Caco-2 (cell line): ENCODE data around the gene PRSS27. TPM values are rescaled to one million over a fixed set of nuclear protein-coding genes. Genes with fewer than 3 reads are reported as not detected.
A peak's percentile ranks its signal among the peaks of the same experiment; 100 is the strongest.

Experiments used
- BruUV-seq: library from RNA; stranded (reverse); fragments of 400-500 nt; replicated peaks from 2 replicates; lab custom pipeline; 2021; lab: Mats Ljungman, UMichigan
- CTCF ChIA-PET: fragments of 300-600 bp; sonication (Branson Sonifier 250); formaldehyde crosslinking; loops from one replicate; lab custom pipeline; 2022; ENCODE audit warnings: antibody characterized with exemption; lab: Charles Lee
- POLR2A ChIA-PET: fragments of 300-600 bp; sonication (Branson Sonifier 250); formaldehyde crosslinking; loops from one replicate; lab custom pipeline; 2022; ENCODE audit warnings: antibody characterized with exemption; lab: Charles Lee
- DNase-seq, 2 experiments: peaks; one replicate each; pipeline versions ENCODE4 v3.0.0 to v3.0.0-alpha.2; 2020 to 2022
- H3K27me3 ChIP-seq: replicated peaks from 2 replicates; pipeline ENCODE4 v1.6.0; 2011; ENCODE audit warnings: low read length; ENCODE audit not compliant: control insufficient read depth, insufficient read depth
- H3K36me3 ChIP-seq: 2 replicates; pipeline ENCODE4 v1.5.1; 2011; ENCODE audit warnings: low read length; ENCODE audit not compliant: control insufficient read depth, insufficient read depth
- H3K4me1 ChIP-seq: fragments of 250-450 bp; sonication (Bioruptor Pico); 2 replicates; pipeline ENCODE4 v1.5.1; 2020; ENCODE audit warnings: mild to moderate bottlenecking
- H3K4me3 ChIP-seq: 2 replicates; pipeline ENCODE4 v1.5.1; 2011; ENCODE audit warnings: low read depth, mild to moderate bottlenecking, control low read depth, low read length
- H3K9me3 ChIP-seq: fragments of 250-450 bp; sonication (Bioruptor Pico); 2 replicates; pipeline ENCODE4 v1.5.1; 2020; ENCODE audit warnings: mild to moderate bottlenecking, moderate library complexity
- H3K27ac Mint-ChIP-seq: one replicate; pipeline ENCODE4 v1.8.0; 2022; ENCODE audit warnings: mixed read lengths; ENCODE audit not compliant: unreplicated experiment
- H3K27me3 Mint-ChIP-seq: one replicate; pipeline ENCODE4 v1.8.0; 2022; ENCODE audit warnings: mixed read lengths; ENCODE audit not compliant: insufficient read depth, unreplicated experiment
- H3K36me3 Mint-ChIP-seq: one replicate; pipeline ENCODE4 v1.8.0; 2022; ENCODE audit warnings: mild to moderate bottlenecking, mixed read lengths; ENCODE audit not compliant: insufficient read depth, unreplicated experiment
- H3K4me1 Mint-ChIP-seq: one replicate; pipeline ENCODE4 v1.8.0; 2022; ENCODE audit warnings: low read depth, mixed read lengths; ENCODE audit not compliant: unreplicated experiment
- H3K4me3 Mint-ChIP-seq: one replicate; pipeline ENCODE4 v1.8.0; 2022; ENCODE audit warnings: mild to moderate bottlenecking, moderate library complexity, mixed read lengths; ENCODE audit not compliant: unreplicated experiment
- H3K9me3 Mint-ChIP-seq: one replicate; pipeline ENCODE4 v1.8.0; 2022; ENCODE audit warnings: mixed read lengths; ENCODE audit not compliant: unreplicated experiment
- CTCF ChIP-seq, 2 experiments: fragments of 200-600 bp in 1 of 2; IDR thresholded peaks; 1 replicate in 1 of 2; 2 replicates in 1 of 2; pipeline versions ENCODE4 v1.5.1 to v1.8.0; 2011 to 2022; ENCODE audit warnings: antibody characterized with exemption in 1 of 2, control low read depth in 1 of 2, inconsistent platforms in 1 of 2, low read depth in 1 of 2, low read length in 1 of 2, mild to moderate bottlenecking in 1 of 2, moderate library complexity in 1 of 2; ENCODE audit not compliant: insufficient read depth in 1 of 2, severe bottlenecking in 1 of 2, unreplicated experiment in 1 of 2
- intact Hi-C: fragments of 100-400 bp; cut with micrococcal nuclease; formaldehyde crosslinking; loops from one replicate; pipeline ENCODE4 v1.10.0; 2022; ENCODE audit not compliant: unreplicated experiment
- total RNA-seq: library from RNA; stranded (reverse); gene quantifications from 2 replicates; pipeline ENCODE4 v1.2.3, GENCODE V29; 2022

Gene PRSS27
- total RNA-seq, 1 experiment from 2014 or later, result 1.1 TPM

GRCh38 chr16:2766430-2767139, 46.6 kb upstream of the PRSS27 start:
- TF ChIP-seq CTCF (IDR thresholded peaks at IDR 0.05; ENCODE audit: insufficient read depth in 1 of 2, low read depth in 1 of 2, low read length in 1 of 2, severe bottlenecking in 1 of 2, unreplicated experiment in 1 of 2), result no peak
- intact Hi-C loops, result no loop called here

GRCh38 chr16:2765462-2766404, 45.7 kb upstream of the PRSS27 start:
- no peak overlapping the region for H3K4me3 Mint-ChIP-seq
- H3K36me3 Mint-ChIP-seq, result peaks cover 100% of the 10 kb centered on the region
- intact Hi-C loops, result no loop called here
- POLR2A ChIA-PET, result no interaction called here
- H3K36me3 ChIP-seq, result peaks cover 31% of the 10 kb centered on the region
- BruUV-seq, result no TSS peak
- peaks cover 22% of the 10 kb centered on the region for H3K4me1 Mint-ChIP-seq
- H3K27ac Mint-ChIP-seq, result peak overlapping the region; percentile 61
- H3K4me3 ChIP-seq, result no peak overlapping the region
- H3K27me3 Mint-ChIP-seq, result no peaks in the 10 kb centered on the region
- H3K27me3 ChIP-seq, result no peaks in the 10 kb centered on the region
- H3K4me1 ChIP-seq, result no peaks in the 10 kb centered on the region
- no peak for DNase-seq
- H3K9me3 Mint-ChIP-seq, result no peaks in the 10 kb centered on the region
- H3K9me3 ChIP-seq, result no peaks in the 10 kb centered on the region
- TF ChIP-seq CTCF (IDR thresholded peaks at IDR 0.05; ENCODE audit: insufficient read depth in 1 of 2, low read depth in 1 of 2, low read length in 1 of 2, severe bottlenecking in 1 of 2, unreplicated experiment in 1 of 2), result no peak
- CTCF ChIA-PET, result no interaction called here

More at GRCh38 chr16:2766430-2767139, 46.6 kb upstream of the PRSS27 start:
- Histone ChIP-seq H3K9me3 (no peaks in the 10 kb centered on the region), H3K4me3 (no peak overlapping the region), H3K36me3 (peaks cover 27% of the 10 kb centered on the region), H3K27me3 (no peaks in the 10 kb centered on the region), H3K4me1 (no peaks in the 10 kb centered on the region)
- DNase-seq, result no peak
- H3K27ac Mint-ChIP-seq, result peak overlapping the region; percentile 44
- BruUV-seq, result no TSS peak
- POLR2A ChIA-PET, result no interaction called here
- no peaks in the 10 kb centered on the region for H3K9me3 Mint-ChIP-seq
- no peak overlapping the region for H3K4me3 Mint-ChIP-seq
- peaks cover 22% of the 10 kb centered on the region for H3K4me1 Mint-ChIP-seq
- CTCF ChIA-PET, result no interaction called here
- H3K27me3 Mint-ChIP-seq, result no peaks in the 10 kb centered on the region
- H3K36me3 Mint-ChIP-seq, result peaks cover 100% of the 10 kb centered on the region

- H3K4me1 Mint-ChIP-seq, result peaks cover 21% of the 10 kb centered on the region
- DNase-seq, result no peak
- intact Hi-C loops, result no loop called here
- POLR2A ChIA-PET, result no interaction called here
- no peak overlapping the region for H3K27ac Mint-ChIP-seq
- no peaks in the 10 kb centered on the region for H3K9me3 ChIP-seq
- TF ChIP-seq CTCF (IDR thresholded peaks at IDR 0.05; ENCODE audit: insufficient read depth in 1 of 2, low read depth in 1 of 2, low read length in 1 of 2, severe bottlenecking in 1 of 2, unreplicated experiment in 1 of 2), result no peak
- H3K27me3 ChIP-seq, result no peaks in the 10 kb centered on the region
- no TSS peak for BruUV-seq
- no peaks in the 10 kb centered on the region for H3K9me3 Mint-ChIP-seq
- no peaks in the 10 kb centered on the region for H3K27me3 Mint-ChIP-seq
- no peaks in the 10 kb centered on the region for H3K4me1 ChIP-seq
- CTCF ChIA-PET, result no interaction called here
- no peak overlapping the region for H3K4me3 Mint-ChIP-seq
- H3K36me3 Mint-ChIP-seq, result peaks cover 100% of the 10 kb centered on the region
- peaks cover 33% of the 10 kb centered on the region for H3K36me3 ChIP-seq
- H3K4me3 ChIP-seq, result no peak overlapping the region
Measured at GRCh38 chr16:2764718-2765117, 44.7 kb upstream of the PRSS27 start.
